Keratinocyte (primary cell): Measurements from ENCODE around the gene GDF2. TPM values are rescaled to one million over a fixed set of nuclear protein-coding genes. Genes with fewer than 3 reads are reported as not detected.

ENCODE experiments used
- DNase-seq: peaks from one replicate; pipeline ENCODE4 v3.0.0-alpha.2; 2011; ENCODE audit warnings: low read depth, missing footprints, low spot score
- FAIRE-seq: peaks from 2 replicates; lab custom pipeline; 2011; peaks lifted over from hg19 to GRCh38; lab: Jason Lieb, UNC
- H2AFZ ChIP-seq: 2 replicates; pipeline ENCODE4 v1.6.0; 2012; ENCODE audit warnings: low read length, control low read depth, inconsistent platforms; ENCODE audit not compliant: control insufficient read depth
- H3K27ac ChIP-seq: 2 replicates; pipeline ENCODE4 v1.5.1; 2011; ENCODE audit warnings: low read length; ENCODE audit not compliant: control insufficient read depth, insufficient read depth
- H3K27me3 ChIP-seq: 3 replicates; pipeline ENCODE4 v1.6.0; 2011; ENCODE audit warnings: low read length; ENCODE audit not compliant: control insufficient read depth, insufficient read depth; ENCODE audit errors: extremely low read depth
- H3K36me3 ChIP-seq, 2 experiments: 2 replicates in 1 of 2; 3 replicates in 1 of 2; pipeline ENCODE4 v1.5.1; 2011; ENCODE audit warnings: low read length in 2 of 2, mild to moderate bottlenecking in 1 of 2; ENCODE audit not compliant: control insufficient read depth in 2 of 2, insufficient read depth in 2 of 2; ENCODE audit errors: extremely low read depth in 1 of 2
- H3K4me1 ChIP-seq: 3 replicates; pipeline ENCODE4 v1.5.1; 2011; ENCODE audit warnings: low read length; ENCODE audit not compliant: control insufficient read depth, insufficient read depth; ENCODE audit errors: extremely low read depth
- H3K4me2 ChIP-seq: 3 replicates; pipeline ENCODE4 v1.6.0; 2011; ENCODE audit warnings: low read depth, low read length; ENCODE audit not compliant: control insufficient read depth, insufficient read depth; ENCODE audit errors: extremely low read depth
- H3K4me3 ChIP-seq, 3 experiments: fragments of 200-600 bp in 1 of 3; sonication (generic) in 1 of 3; 2 replicates in 2 of 3; 3 replicates in 1 of 3; pipeline ENCODE4 v1.5.1; 2011 to 2016; ENCODE audit warnings: low read length in 3 of 3, mild to moderate bottlenecking in 3 of 3, control low read depth in 2 of 3, inconsistent platforms in 1 of 3, low read depth in 1 of 3, mixed read lengths in 1 of 3, mixed run types in 1 of 3, moderate library complexity in 1 of 3; ENCODE audit not compliant: control insufficient read depth in 2 of 3, insufficient read depth in 2 of 3; ENCODE audit errors: extremely low read depth in 1 of 3
- H3K79me2 ChIP-seq: 2 replicates; pipeline ENCODE4 v1.6.0; 2012; ENCODE audit warnings: low read length; ENCODE audit not compliant: control insufficient read depth, insufficient read depth
- H3K9ac ChIP-seq: 3 replicates; pipeline ENCODE4 v1.6.0; 2011; ENCODE audit warnings: low read length; ENCODE audit not compliant: control insufficient read depth, insufficient read depth; ENCODE audit errors: extremely low read depth
- H3K9me1 ChIP-seq: 3 replicates; pipeline ENCODE4 v1.6.0; 2011; ENCODE audit warnings: low read length; ENCODE audit not compliant: control insufficient read depth, insufficient read depth; ENCODE audit errors: extremely low read depth
- H3K9me3 ChIP-seq: 2 replicates; pipeline ENCODE4 v1.5.1; 2012; ENCODE audit warnings: low read depth, low read length; ENCODE audit not compliant: control insufficient read depth
- H4K20me1 ChIP-seq: 3 replicates; pipeline ENCODE4 v1.6.0; 2011; ENCODE audit warnings: low read length; ENCODE audit not compliant: control insufficient read depth, insufficient read depth; ENCODE audit errors: extremely low read depth
- EZH2 ChIP-seq: IDR thresholded peaks from one replicate; pipeline ENCODE4 v1.6.1; 2012; ENCODE audit warnings: inconsistent platforms, mild to moderate bottlenecking, low read length, moderate library complexity
- dilution Hi-C: fragments of 300-500 bp; cut with MboI; formaldehyde crosslinking; loops from one replicate; pipeline ENCODE4 v1.7.0; 2020; ENCODE audit warnings: low sequenced_read_pairs; ENCODE audit not compliant: extremely low pct_ligation_motif_present
- polyA plus RNA-seq, 5 experiments: library from polyadenylated mRNA; depleted of rRNA in 3 of 5; stranded (reverse) in 3 of 5; stranded (forward) in 1 of 5; unstranded in 1 of 5; fragments of >200 nt; gene quantifications; 1 replicate in 1 of 5; 2 replicates in 3 of 5; 3 replicates in 1 of 5; pipeline versions ENCODE4 v1.2.1 to v1.2.3, GENCODE V29; 2011 to 2012; ENCODE audit warnings: missing spikeins in 2 of 5, low read depth in 1 of 5, low replicate concordance in 1 of 5
- TF ChIP-seq, protein P1 (sequence below), 3 experiments: IDR thresholded peaks in 1 of 3; conservative IDR thresholded peaks in 1 of 3; optimal IDR thresholded peaks in 1 of 3; 2 replicates in 2 of 3; 3 replicates in 1 of 3; pipeline versions ENCODE3 to v1.5.1; 2011; ENCODE audit warnings: low read length in 3 of 3, mild to moderate bottlenecking in 3 of 3, moderate library complexity in 2 of 3, control low read depth in 1 of 3, inconsistent platforms in 1 of 3; ENCODE audit not compliant: insufficient read depth in 2 of 3; ENCODE audit errors: extremely low read depth in 1 of 3

Gene GDF2
- polyA plus RNA-seq, 1 donor (not counting 4 experiments of a cell fraction or from before 2014, with no cell fraction given), result not detected

DNA sequence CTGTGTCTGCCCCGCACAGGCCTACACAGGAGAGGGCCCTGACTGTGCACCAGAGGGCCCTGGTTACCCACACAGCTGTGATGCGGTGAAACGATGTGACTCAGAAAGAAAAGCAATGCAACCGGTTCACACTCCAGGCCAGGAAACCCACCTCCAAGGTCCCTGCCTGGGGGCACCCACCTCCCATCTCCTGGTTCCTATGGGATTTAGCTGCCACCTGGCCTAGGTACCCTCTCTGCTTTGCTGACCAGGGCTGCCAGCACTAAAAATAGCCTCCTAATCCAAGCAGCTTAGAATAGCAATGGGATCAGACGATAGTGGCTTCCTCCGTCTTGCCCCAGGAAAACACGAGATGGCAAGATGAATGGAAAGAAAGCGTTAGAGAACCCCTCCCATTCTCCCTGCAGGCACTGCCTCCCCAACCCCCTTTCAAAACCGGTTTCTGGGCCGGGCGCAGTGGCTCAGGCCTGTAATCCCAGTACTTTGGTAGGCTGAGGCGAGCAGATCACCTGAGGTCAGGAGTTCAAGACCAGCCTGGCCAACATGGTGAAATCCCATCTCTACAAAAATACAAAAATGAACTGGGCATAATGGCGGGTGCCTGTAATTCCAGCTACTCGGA, 38.3 kb downstream of the GDF2 start:
- no peak overlapping the region for H3K9ac ChIP-seq
- peaks cover 13% of the 10 kb centered on the region for H3K4me1 ChIP-seq
- no peaks in the 10 kb centered on the region for H3K9me1 ChIP-seq
- no peak overlapping the region for H3K27ac ChIP-seq
- no peaks in the 10 kb centered on the region for H4K20me1 ChIP-seq
- no peak overlapping the region for H3K4me3 ChIP-seq
- peak overlapping the region; percentile 23 for H2AFZ ChIP-seq
- FAIRE-seq (no peak), DNase-seq (no peak)
- TF ChIP-seq, protein P1, sequence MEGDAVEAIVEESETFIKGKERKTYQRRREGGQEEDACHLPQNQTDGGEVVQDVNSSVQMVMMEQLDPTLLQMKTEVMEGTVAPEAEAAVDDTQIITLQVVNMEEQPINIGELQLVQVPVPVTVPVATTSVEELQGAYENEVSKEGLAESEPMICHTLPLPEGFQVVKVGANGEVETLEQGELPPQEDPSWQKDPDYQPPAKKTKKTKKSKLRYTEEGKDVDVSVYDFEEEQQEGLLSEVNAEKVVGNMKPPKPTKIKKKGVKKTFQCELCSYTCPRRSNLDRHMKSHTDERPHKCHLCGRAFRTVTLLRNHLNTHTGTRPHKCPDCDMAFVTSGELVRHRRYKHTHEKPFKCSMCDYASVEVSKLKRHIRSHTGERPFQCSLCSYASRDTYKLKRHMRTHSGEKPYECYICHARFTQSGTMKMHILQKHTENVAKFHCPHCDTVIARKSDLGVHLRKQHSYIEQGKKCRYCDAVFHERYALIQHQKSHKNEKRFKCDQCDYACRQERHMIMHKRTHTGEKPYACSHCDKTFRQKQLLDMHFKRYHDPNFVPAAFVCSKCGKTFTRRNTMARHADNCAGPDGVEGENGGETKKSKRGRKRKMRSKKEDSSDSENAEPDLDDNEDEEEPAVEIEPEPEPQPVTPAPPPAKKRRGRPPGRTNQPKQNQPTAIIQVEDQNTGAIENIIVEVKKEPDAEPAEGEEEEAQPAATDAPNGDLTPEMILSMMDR (optimal IDR thresholded peaks at IDR 0.05 in 1 of 3, IDR thresholded peaks at IDR 0.05 in 1 of 3, conservative IDR thresholded peaks at IDR 0.05 in 1 of 3; ENCODE audit: extremely low read depth in 1 of 3, insufficient read depth in 2 of 3, low read length in 3 of 3), result peak in 2 of 3 experiments; percentile 45 to 67
- no peak for TF ChIP-seq EZH2
- no peaks in the 10 kb centered on the region for H3K9me3 ChIP-seq
- no peaks in the 10 kb centered on the region for H3K79me2 ChIP-seq
- dilution Hi-C loops, result no loop called here
- no peaks in the 10 kb centered on the region for H3K27me3 ChIP-seq
- H3K4me2 ChIP-seq, result no peak overlapping the region
- H3K36me3 ChIP-seq, result no peaks in the 10 kb centered on the region

GRCh38 chr10:47361293-47361692, 39.0 kb downstream of the GDF2 start:
- FAIRE-seq (no peak), DNase-seq (no peak)
- Histone ChIP-seq H3K9me1 (no peaks in the 10 kb centered on the region), H3K36me3 (no peaks in the 10 kb centered on the region), H3K27ac (no peak overlapping the region), H3K79me2 (no peaks in the 10 kb centered on the region), H3K9ac (no peak overlapping the region), H3K27me3 (no peaks in the 10 kb centered on the region), H3K4me2 (no peak overlapping the region), H3K4me3 (no peak overlapping the region), H3K4me1 (peaks cover 13% of the 10 kb centered on the region), H2AFZ (no peak overlapping the region), H3K9me3 (no peaks in the 10 kb centered on the region), H4K20me1 (no peaks in the 10 kb centered on the region)
- dilution Hi-C loops, result no loop called here
- TF ChIP-seq, protein P1 (optimal IDR thresholded peaks at IDR 0.05 in 1 of 3, IDR thresholded peaks at IDR 0.05 in 1 of 3, conservative IDR thresholded peaks at IDR 0.05 in 1 of 3; ENCODE audit: extremely low read depth in 1 of 3, insufficient read depth in 2 of 3, low read length in 3 of 3), result peak; percentile 89 to 94 (median 91)
- no peak for TF ChIP-seq EZH2
